M059J (cell line): ENCODE data around the gene GMPR2. TPM values are rescaled to one million over a fixed set of nuclear protein-coding genes. Genes with fewer than 3 reads are reported as not detected.
"Not testable (repeated sequence)": the region's sequence is repeated elsewhere in the genome, so short reads cannot be mapped to it uniquely, and the experiment has no call there.

ENCODE experiments used
- DNase-seq: peaks from one replicate; pipeline ENCODE4 v3.0.0-alpha.2; 2012; ENCODE audit warnings: low read depth
- total RNA-seq: library from RNA; depleted of rRNA; stranded (reverse); fragments of >200 nt; shearing (Covaris generic); gene quantifications from 2 replicates; pipeline ENCODE4 v1.2.3, GENCODE V29; 2014

The GMPR2 gene
- total RNA-seq, 1 experiment from 2014 or later, result 85.6 TPM

DNA sequence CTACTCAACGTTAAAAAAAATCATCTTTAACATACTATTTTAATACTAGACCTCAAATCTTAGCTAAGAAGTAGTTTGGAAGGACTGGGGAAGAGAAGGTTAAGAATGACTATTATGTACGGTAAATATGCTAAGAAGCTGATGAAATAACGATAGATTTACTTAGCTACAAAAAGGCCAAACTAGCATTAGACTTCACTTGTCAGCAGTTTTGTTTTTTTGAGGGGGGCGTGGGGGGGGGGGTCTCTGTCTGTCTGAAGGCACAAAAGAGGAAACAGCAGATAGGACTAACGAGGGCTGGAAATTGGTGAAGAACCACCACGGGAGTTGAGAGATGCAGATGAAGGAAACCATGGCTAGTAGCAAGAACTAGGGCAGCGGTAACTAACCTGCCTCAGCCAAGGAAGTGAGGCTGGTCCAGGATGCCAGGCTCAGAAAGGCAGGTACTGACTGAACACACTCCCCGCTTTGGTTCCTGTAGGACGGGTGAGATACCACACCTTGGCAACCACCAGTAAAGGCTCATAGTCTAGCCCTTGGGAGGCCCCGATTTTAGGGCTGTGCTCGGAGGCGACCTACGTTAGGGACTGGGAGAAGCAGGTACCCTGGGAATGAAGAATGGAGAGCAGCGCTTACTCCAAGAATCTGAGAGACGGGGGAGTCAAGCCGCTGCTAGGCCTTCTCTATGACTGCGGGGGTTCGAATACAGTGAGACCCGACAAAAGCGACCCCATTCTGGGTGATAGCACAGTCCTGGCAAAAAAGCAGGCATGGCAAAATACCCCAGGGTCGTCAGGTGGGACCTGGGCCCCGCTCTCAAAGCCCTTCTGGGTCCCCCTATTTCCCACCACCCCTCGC lies 1.2 kb upstream of the GMPR2 start:
- DNase-seq, result no peak

DNA sequence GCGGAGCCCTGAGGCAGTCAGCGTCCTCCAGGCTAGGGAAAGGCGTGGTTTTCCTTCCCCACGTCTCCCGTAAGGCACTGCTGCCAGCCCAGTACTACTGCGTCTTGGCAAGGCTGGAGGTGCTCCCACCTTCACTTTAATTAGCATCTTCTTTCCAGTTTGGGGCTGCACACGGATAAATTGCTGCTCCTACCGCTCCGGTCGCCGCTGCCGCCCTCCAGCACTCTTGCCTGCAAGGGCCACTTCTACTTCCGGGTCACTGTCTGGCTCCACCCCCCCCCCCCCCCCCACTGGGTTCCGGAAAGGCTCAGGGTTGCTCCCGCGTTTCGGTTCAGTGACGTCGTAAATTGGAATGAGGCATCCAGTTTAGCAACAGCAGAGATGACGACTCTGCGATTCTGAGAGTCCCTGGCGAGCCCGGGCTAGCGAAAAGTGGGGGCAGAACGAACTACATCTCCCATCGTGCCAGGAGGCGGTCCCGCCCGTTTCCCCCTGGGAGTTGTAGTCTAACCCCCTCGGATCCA lies 546 bp upstream of the GMPR2 start, which contains the start of gene NEDD8:
Gene NEDD8 (minus strand): TSS at position 247 of the 524 bp plus-strand sequence. CDS start 100 bp downstream, at position 147.
- DNase-seq, result peak; percentile 95

DNA sequence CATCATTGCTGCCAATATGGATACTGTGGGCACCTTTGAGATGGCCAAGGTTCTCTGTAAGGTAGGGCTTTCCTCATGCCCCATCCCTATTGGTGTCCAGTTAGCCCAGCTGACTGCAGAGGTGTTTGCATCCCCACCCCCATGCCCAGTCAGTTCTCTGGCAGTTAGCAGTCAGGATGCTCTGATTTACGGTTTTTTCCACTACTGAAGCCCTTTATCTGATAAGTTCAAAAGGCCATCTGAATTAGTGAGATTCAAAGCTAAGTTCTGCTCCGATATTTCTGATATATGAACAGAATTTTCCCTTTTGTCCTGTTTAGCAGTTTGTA lies 773 bp downstream of the GMPR2 start:
- DNase-seq, result no peak

DNA sequence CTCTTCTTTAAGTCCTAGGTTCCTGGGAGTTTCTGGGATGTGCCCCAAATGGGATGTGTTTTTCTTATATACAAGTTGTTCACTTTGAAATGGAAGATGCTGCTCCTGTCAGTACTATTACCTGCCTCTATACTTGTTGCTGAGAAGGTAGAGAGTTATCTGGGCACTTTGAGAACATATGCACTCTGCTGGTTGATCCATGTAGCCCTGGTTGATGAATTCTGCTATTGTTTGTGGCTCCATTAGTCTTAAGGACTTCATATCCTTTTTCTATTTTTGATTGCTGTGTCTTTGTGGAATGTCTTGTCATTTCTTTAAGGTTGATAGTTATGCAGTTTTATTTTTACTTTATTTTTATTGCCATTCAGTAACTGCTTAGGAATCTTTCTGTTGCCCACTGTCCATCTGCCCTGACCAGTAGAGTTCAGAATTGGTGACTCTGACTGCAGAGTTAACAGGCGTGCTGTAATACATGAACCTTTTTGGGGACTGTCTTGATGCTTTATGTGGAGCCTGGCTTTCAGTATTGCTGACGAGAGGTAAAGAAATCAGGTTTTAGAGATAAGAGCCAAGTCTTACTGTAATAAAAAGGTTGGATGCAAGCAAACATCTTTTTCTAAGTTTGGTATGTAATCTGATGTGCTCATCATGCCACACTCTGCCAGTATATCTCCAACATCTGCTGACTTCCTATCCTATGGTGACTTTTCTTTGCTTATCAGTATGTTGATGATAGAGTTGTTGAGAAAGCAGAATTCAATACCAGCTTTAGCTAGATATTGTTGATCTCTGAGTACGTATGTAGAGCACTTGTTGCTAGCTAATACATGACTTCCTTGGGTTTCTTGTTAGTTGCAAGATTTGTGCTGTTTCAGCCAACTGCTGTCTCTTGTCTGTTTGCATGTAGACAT lies 1.6 kb downstream of the GMPR2 start:
- DNase-seq, result no peak

DNA sequence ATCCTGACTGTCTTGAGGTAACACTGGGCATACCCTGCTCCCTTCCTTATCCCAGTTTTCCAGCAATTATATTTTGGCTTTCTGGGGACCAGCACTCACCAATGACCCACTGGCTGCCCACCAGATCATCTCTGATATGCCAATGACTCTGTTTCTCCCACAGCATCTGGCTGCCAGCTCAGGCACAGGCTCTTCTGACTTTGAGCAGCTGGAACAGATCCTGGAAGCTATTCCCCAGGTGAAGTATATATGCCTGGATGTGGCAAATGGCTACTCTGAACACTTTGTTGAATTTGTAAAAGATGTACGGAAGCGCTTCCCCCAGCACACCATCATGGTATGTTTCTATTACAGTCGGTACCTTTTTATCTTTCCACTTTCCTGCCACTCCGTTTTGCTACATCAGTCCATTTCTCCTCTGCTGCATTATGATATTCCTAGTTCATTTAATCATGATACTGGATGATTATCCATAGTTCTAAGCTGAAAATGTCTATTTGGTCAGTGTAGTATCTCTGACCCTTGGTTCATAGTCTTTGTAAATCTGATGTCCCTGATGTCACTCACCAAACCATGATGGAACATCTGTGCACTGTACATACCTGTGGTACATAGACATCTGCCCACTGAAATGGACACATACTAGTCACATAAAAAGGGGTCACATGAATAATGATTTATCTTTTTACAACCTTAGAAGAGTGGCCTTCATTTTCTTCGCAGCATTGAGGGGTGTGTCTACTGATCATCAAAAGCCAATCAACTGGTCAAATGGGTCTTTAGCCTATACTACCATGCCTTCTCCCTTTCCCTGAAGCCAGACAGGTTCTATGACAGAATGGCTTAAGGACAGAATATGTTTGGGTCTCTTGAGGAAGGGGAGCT lies 3.3 kb downstream of the GMPR2 start:
- DNase-seq, result no peak

DNA sequence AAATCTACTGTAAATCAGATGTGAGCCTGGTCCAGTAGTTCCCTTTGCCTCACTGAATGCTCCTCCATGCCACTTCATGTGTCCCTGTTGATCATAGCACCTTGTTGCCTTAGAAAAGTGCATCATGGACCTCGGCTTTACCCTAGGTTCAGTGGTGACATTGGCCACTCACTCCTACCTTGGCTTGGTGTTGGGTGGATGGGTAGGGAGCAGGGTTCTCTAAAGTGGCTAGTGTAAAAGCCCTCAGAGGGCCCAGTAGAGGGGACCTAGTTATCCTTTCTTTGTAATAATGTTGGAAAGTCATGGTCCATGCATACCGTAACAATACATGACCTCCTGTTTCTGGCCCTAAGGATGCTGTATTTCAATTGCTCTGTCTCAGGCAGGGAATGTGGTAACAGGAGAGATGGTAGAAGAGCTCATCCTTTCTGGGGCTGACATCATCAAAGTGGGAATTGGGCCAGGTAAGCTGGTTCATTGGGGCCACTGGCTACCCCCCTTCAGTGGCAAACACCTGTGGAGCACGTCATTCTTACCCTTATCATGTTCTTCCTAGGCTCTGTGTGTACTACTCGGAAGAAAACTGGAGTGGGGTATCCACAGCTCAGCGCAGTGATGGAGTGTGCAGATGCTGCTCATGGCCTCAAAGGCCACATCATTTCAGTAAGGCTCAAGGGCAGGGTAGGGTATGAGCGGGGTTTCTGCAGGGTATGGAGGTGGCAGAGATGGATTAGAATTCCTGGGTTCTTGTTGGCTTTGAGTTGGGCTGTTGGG lies 4.1 kb downstream of the GMPR2 start:
- DNase-seq, result no peak

DNA sequence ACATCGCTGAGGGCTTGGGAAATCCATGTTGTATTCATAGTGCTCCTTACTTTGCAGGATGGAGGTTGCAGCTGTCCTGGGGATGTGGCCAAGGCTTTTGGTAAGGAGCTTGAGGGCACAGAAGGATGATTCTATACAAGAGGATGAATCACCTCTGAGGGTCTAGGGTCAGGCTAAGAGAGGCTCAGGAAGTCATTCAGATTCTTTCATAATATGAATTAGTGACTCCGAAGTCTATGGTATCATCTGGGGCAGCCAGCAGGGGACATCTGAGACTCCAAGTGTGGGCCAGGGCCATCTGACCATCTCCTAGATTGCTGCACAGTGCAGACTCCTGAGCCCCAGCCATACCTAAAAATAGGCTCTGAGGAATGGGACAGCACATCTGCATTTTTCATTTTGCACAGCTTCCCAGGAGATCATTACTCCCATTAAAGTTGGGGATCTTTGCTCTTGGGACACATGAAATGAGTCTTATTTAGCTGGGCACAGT lies 4.8 kb downstream of the GMPR2 start:
- DNase-seq, result no peak

DNA sequence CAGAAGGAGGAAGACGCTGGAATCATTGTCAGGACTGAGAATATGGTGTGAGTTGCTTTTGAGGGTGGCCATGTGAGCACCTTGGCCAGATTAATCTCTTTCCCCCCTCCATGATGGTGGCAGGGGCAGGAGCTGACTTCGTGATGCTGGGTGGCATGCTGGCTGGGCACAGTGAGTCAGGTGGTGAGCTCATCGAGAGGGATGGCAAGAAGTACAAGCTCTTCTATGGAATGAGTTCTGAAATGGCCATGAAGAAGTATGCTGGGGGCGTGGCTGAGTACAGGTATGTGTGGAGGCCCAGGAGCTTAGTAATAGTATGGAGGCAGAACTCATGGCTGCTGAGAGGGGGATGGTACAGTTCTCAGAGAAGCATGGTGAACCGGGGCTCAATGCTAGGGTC lies 5.4 kb downstream of the GMPR2 start:
- DNase-seq, result peak; percentile 55

DNA sequence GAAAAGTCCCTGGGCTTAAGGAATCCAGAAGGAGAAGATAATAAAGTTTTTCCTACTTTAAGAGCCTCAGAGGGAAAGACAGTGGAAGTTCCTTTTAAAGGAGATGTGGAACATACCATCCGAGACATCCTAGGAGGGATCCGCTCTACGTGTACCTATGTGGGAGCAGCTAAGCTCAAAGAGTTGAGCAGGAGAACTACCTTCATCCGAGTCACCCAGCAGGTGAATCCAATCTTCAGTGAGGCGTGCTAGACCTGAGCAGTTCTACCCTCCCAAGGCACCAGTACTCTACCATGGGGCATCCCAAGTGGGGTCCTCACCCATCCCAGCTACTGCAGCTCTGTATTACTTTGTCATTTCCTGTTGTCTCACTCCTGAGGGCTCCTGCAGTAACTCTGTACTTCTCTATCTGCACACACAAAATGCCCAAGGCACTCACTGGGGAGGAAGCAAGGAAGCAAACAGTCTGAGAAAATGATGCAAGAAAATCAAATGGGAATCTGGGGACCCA lies 5.9 kb downstream of the GMPR2 start:
- DNase-seq, result no peak

DNA sequence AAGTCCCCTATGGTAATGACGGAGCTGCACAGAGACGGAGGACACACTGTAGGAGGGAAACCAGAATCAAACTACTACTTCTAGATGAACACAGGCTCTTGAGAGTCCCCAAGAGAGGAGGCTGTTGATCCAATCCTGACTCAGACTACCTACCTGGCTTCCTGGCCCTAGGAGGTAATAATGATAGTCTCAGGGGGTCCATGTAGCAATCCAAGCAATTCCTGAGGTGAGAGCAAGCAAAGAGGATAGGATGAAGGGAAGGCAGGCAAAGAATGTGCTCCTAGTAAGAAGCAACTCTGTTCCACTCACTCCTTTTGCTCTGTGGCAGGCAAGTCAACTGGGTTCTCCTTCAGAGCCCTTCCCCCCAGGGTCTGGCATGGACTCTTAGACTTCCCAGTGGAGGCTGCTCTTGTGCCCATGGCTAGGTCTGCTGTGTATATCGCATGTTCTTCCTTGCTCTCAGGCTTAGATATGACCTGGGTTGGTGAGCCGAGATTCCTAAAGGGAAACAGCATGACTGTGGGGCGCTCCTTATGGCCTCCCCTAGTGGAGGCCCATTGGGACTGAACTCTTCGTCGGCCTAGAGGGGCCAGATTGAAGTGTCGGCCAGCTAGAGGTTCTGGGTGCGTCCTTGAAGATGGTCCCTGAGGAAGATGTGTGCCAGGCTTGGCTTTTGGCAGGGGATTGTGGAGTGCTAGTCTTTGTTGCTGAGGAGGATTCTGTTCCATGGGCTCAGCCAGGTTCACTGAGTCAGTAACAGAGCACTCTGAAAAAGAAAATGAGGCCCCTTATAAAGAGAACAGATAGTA lies 7.6 kb downstream of the GMPR2 start:
- no peak for DNase-seq

DNA sequence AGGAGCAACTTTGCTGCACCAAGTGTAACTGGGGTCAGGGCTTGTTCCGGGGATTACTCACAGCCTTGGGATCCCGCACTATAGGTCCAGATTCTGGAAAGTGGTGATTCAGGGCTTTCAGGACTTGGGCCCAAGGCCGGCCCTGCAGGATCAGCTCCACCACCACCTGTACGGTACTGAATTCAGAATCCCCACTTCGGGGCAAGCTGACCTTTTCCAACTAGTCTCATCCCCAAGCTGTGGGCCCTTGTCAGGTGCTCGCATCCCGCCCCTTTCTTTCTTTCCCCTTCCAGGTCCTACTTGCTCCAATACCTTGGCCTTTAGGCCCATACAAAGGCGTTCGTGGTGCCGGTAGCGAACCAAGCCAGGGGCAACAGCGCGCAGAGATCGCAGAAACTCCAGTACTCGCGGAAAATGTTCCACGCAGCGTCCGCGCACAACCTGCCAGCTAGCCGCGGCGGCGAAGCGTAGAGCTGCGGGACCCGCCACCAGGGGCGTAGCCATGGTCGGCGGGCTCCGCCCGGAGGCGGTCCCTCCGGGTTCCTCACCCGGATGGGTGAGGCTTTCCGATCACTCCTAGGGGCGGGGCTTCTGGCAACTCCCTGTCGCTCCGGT lies 9.2 kb downstream of the GMPR2 start:
- DNase-seq, result peak; percentile 90

DNA sequence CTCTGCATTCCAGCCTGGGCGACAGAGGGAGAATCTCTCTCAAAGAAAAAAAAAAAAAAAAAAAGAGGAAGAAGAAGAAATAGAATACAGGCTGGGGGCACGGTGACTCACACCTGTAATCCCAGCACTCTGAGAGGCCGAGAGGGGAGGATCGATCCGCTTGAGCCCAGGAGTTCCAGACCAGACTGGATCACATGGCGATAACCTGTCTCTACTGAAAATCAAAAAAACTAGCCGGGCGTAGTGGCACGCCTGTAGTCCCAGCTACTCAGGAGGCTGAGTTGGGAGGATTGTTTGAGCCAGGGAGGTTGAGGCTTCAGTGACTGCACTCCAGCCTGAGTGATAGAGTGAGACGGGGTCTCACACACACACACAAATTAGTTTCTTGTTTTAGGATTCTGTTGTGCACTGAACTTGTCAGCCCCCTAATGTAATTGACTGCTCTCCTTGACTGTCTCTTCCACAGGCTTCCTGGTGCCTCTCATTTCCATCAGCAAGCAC lies 10.7 kb downstream of the GMPR2 start:
- peak; percentile 34 for DNase-seq

DNA sequence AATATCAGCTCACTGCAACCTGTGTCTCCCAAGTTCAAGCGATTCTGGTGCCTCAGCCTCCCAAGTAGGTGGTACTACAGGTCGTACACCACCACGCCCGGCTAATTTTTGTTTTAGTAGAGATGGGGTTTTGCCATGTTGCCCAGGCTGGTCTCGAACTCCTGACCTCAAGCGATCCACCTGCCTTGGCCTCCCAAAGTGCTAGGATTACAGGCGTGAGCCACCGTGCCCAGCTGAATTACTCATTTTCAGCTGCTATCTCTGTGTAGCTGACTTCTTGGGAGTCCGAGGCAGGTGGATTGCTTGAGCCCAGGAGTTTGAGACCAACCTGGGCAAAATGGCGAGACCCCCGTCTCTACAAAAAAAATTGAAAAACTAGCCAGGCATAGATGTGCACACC lies 12.6 kb downstream of the GMPR2 start:
- DNase-seq, result not testable (repeated sequence)

DNA sequence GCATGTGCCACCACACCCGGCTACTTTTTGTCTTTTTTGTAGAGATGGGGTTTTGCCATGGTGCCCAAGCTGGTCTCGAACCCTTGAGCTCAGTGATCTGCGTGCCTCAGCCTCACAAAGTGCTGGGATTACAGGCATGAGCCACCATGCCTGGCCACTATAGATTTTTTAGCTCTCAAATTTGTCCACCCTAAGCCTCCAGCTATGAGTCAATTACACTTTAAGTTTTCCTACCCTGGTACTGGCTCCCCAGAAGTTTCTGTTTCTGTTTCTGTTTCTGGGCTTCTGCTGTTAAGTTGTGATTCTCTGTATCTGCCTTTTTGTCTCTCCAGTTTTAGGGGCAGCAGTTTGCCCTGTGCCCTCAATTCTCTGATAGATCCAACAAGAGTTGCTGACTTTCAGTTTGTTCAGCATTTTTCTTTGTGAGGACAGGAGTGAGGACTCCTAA lies 14.1 kb downstream of the GMPR2 start:
- peak; percentile 53 for DNase-seq

DNA sequence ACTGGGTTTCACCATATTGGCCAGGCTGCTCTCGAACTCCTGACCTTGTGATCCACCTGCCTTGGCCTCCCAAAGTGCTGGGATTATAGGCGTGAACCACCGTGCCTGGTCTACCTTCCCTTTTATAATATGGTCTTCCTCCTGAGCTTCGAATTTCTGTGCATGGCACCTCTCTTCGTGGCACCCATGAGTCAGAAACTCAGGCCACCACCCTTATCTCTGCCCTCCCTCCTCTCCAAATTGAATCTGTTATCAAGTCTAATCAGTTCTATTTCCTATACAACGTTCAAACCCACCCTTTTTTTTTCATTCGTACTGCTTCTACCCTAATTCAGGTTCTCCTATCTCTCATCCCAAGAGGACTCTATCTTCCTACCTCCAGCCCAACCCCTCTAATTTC lies 14.7 kb downstream of the GMPR2 start:
- DNase-seq, result no peak

DNA sequence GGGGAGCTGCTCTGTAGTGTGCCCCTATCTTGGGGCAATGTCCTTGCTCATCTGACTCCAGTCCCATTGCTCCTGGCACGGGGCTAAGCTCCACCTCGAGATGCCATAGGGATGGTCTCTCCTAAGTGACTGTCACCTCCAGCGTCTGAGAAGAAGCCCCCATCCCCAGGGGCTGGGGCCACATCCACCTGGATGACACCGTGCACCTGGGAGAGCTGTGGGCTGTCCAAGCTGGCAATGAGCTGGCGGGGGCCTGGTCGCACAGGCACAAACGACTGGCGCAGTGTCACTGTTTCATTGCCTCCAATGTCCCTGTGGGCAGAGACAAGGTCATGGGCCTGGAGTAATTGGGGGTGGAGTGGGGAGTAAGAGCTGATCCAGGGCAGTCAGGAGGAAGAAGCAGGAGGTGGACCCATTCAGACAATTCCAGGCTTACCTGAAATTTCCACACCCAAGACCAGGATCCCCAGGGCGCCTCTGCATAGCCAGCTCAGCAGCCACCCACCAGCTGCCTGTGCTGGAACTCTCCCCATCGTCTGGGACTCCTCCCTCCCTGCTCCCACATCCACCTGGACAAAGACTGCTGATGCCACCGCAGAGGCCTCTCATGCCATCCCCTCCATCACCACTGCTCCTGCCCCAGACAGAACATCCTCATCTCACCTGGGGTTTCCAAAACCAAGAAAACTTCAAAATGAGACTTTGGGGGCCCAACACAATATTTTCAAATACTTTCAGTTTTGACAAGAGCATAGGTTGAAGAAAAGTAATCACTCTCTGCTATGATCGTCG lies 16.7 kb downstream of the GMPR2 start:
- DNase-seq, result no peak

DNA sequence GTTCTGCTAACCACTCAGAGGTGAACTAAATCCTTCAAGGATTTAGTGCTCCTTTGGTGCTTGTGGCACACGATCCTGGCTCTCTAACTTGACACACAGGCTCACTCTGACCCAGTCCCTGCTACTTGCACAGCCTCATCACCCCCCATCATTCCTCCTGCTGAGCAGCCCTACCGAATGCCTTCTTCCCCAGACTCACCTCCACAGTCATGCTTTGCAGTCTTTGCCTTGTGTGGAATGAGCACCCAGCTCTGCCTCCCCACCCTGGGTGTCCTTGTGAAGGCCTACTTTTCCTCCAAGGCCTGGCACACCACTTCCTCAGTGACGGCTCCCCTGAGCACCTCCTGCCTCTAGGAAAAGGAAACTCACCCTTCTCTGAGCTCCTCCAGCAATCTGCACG lies 17.6 kb downstream of the GMPR2 start:
- no peak for DNase-seq

DNA sequence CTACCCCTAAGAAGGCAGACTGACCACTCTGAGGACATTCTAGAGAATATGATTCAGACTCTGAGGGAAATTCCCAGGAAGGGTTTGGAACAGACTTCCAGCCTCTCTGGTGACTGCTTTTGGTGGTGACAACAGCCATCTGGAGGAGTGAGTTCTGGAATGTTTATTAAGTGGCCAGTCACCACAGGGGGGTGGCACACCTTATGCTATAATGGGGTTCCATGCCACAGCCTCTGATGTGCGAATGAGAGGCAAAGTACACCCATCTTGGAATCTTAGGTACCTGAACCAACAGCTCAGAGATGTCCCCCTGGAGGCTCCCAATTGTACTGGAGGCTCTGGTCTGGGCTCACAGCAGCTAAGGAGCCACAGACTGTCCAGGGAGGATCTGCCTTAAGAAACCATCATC lies 19.2 kb downstream of the GMPR2 start:
- peak; percentile 65 for DNase-seq
